Measurements from ENCODE around the gene MAPK1. TPM values are rescaled to one million over a fixed set of nuclear protein-coding genes. Genes with fewer than 3 reads are reported as not detected.
A peak's percentile ranks its signal among the peaks of the same experiment; 100 is the strongest.

MAPK1 gene
- total and polyA plus RNA-seq, 9 of the 15 experiments (the other 6 are each of a cell fraction or from before 2014, with no cell fraction given): 46.3 to 575 (median 283) TPM

- CTCF ChIA-PET (ENCODE audit: low intra/inter-chr PET ratio): no interaction called here
- peaks cover 7% of the 10 kb centered on the region for H3K9me1 ChIP-seq (ENCODE audit: control insufficient read depth, insufficient read depth, low read length)
- WGBS (ENCODE audit: insufficient coverage, low coverage, missing lambda C conversion rate): 51% methylated on average over 2 of the region's 2 CpGs
- H3K27me3 ChIP-seq (ENCODE audit: control insufficient read depth in 2 of 2, insufficient read depth in 2 of 2, low read length in 2 of 2): no peaks in the 10 kb centered on the region
- H3K4me1 ChIP-seq (replicated peaks in 1 of 2; ENCODE audit: control insufficient read depth in 2 of 2, insufficient read depth in 2 of 2, low read length in 2 of 2): peaks cover 17 to 21% of the 10 kb centered on the region in 2 experiments
- no peaks in the 10 kb centered on the region for H3K79me2 ChIP-seq (ENCODE audit: control insufficient read depth, insufficient read depth, low read length)
- H3K4me3 ChIP-seq: no peak overlapping the region
- TF ChIP-seq NFYB (IDR thresholded peaks at IDR 0.05; ENCODE audit: extremely low read depth, insufficient read length): no peak
- no peak for TF ChIP-seq ZNF165 (CRISPR knock-in tag; IDR thresholded peaks at IDR 0.05; ENCODE audit: borderline replicate concordance)
- TF ChIP-seq STAT6 (CRISPR knock-in tag; IDR thresholded peaks at IDR 0.05): 0 out of 2 replicates have a peak, but pooled peaks have one; percentile 7
- TF ChIP-seq FOXP4 (CRISPR knock-in tag; IDR thresholded peaks at IDR 0.05; ENCODE audit: borderline replicate concordance): no peak
- no peak for TF ChIP-seq KLF16 (IDR thresholded peaks at IDR 0.05)
- DNase-seq (ENCODE audit: extremely low read depth in 1 of 4, low spot score in 3 of 4) (peak in 2 of 4 experiments; percentile 73 to 79), ATAC-seq (peak; percentile 9; the same call in 1 of the 3 replicates), FAIRE-seq (no peak)
- TSS peak; percentile 8 for BruUV-seq (replicated peaks)
- no peaks in the 10 kb centered on the region for H3K9me3 ChIP-seq (replicated peaks; ENCODE audit: control insufficient read depth, insufficient read depth, low read depth, low read length)
- intact Hi-C loops (cut with micrococcal nuclease): no loop called here
- H3K36me3 ChIP-seq (ENCODE audit: control insufficient read depth, insufficient read depth, low read length): peaks cover 86% of the 10 kb centered on the region
- no peak overlapping the region for H2AFZ ChIP-seq (ENCODE audit: low read depth, low read length)
- no peaks in the 10 kb centered on the region; the same call in 1 of the 2 replicates for H4K20me1 ChIP-seq (replicated peaks; ENCODE audit: control insufficient read depth, insufficient read depth, low read length)
- no peak overlapping the region for H3K4me2 ChIP-seq (ENCODE audit: insufficient read depth, low read length)
- in situ Hi-C loops (cut with MboI): no loop called here
- H3K27ac ChIP-seq (ENCODE audit: extremely low read depth, low read depth, low read length): no peak overlapping the region
- POLR2A ChIA-PET: interaction anchor here (0.5 to 16.6 kb wide), 12 partner anchors 8 to 621 kb away, joined by 3 to 258 read pairs (median 9); partner anchors contain the start of gene MAPK1
- no peak overlapping the region for H3K9ac ChIP-seq (ENCODE audit: insufficient read depth in 1 of 2, low read depth in 2 of 2, low read length in 2 of 2)
Measured at GRCh38 chr22:21760640-21761039, 106.8 kb downstream of the MAPK1 start.
